AG10803 (cell line): ENCODE data around the gene SLC1A2.

Experiments used
- DNase-seq: peaks from one replicate; pipeline ENCODE4 v3.0.0; 2010; ENCODE audit warnings: low read depth
- H3K4me3 ChIP-seq: 2 replicates; pipeline ENCODE4 v1.5.1; 2011; ENCODE audit warnings: mild to moderate bottlenecking, low read length, control low read depth
- TF ChIP-seq, protein P1 (sequence below): conservative IDR thresholded peaks from 2 replicates; pipeline ENCODE4 v1.5.1; 2011; ENCODE audit warnings: mild to moderate bottlenecking, low read length, control low read depth, inconsistent platforms

SLC1A2 gene

DNA sequence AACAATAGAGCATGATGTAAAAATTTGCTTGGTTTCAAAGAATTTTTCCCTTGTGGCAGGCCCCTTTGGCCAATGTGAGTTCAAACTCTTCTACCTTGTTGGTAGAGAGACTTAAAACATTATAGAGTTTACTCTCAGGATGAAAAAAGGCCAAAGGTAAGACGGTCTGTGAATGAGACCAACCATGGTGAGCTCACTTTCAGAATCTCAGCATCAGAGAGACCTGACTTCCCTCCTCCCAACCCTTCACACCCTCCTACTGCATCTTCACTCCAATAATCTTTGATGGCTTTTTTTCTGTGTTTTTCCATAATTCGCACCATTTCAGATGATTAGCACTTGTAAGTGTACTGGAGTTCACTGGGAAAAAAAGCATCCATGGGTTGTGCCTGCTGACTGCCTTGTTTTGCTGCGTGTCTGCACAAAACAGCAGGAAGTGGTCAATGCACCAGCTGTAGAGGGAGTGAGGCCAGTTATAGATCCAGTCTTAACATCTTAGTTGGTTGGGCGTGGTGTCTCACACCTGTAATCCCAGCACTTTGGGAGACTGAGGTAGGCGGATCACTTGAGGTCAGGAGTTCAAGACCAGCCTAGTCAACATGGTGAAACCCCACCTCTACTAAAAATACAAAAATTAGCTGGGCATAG is 64.1 kb downstream of the SLC1A2 start:
- no peak overlapping the region for H3K4me3 ChIP-seq
- TF ChIP-seq, protein P1, sequence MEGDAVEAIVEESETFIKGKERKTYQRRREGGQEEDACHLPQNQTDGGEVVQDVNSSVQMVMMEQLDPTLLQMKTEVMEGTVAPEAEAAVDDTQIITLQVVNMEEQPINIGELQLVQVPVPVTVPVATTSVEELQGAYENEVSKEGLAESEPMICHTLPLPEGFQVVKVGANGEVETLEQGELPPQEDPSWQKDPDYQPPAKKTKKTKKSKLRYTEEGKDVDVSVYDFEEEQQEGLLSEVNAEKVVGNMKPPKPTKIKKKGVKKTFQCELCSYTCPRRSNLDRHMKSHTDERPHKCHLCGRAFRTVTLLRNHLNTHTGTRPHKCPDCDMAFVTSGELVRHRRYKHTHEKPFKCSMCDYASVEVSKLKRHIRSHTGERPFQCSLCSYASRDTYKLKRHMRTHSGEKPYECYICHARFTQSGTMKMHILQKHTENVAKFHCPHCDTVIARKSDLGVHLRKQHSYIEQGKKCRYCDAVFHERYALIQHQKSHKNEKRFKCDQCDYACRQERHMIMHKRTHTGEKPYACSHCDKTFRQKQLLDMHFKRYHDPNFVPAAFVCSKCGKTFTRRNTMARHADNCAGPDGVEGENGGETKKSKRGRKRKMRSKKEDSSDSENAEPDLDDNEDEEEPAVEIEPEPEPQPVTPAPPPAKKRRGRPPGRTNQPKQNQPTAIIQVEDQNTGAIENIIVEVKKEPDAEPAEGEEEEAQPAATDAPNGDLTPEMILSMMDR: no peak
- no peak for DNase-seq

DNA sequence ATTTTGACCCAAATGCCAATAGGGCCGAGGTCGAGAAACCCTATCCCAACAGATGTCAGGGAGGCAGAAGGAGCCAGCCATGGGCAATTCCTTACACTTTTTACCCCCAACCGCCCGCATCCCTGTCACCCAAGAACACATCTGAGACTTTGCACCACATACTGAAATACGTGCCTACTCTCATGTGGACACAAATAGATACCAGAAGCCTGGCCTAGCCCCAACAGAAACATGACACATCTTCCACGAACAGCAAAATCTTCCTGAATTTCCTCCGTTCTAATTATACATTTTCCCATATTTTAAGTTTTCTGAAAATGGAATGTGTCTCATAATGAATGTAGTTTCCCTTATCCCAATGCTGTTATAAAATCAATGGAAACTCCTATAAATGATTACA is 64.7 kb downstream of the SLC1A2 start:
- TF ChIP-seq, protein P1: no peak
- peak; percentile 83 for DNase-seq
- no peak overlapping the region for H3K4me3 ChIP-seq

DNA sequence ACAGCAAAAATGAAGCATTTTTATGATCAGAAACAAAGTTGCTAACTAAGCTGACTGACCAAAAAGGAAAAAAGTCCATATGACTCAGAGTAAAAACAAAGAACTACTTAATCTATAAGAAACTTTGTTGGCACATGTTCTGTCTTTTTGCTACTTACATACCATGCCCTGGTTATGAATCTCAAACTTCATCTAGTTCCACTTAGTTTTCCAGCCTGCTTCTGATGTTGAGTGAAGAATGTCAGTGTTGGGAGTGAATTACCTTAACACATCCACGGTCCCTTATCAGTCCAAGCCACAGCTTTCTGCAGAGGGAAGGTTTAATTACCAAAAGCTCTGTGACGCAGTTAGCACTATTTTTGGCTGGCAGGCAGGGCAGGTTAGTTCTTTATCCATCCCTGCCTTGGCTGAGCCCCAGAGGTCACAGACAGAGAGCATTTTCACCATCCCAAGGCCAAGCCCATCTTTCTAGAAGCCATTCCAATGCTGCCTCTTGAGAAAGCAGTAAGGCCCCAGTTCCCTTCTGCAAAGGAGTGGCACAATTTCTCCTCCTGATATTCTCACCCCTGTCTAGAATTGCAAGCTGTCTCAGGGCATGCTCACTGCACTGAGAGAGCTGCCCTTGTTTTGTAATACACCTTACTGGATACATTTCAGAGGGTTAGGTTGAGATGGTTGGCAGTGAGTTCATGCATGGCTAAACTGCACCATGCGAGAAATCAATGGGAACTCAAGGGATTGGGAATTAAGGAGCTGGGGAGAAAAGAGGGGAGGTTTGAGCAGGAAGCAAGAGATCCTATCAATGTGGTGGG is 67.1 kb downstream of the SLC1A2 start:
- H3K4me3 ChIP-seq: no peak overlapping the region
- TF ChIP-seq, protein P1: no peak
- DNase-seq: peak; percentile 51

DNA sequence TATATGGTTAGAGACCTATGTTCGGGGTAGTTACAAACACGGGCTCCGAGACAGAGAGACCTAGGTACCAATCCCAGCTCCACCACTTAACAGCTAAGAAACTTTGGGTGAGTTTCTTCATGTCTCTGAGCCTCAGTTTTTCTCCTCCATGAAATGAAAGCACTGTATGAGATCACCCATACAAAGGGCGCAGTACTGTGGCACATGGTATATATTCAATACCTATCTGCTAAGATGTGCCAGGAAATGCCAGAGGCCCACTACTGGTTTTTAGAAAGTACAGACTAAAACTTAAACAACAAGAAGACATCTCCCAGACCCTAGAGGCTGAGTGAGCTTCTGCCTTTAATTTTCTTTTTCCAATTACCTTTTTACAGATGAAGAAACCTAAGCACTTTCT is 69.5 kb downstream of the SLC1A2 start:
- no peak for DNase-seq
- TF ChIP-seq, protein P1: no peak
- H3K4me3 ChIP-seq: no peak overlapping the region

DNA sequence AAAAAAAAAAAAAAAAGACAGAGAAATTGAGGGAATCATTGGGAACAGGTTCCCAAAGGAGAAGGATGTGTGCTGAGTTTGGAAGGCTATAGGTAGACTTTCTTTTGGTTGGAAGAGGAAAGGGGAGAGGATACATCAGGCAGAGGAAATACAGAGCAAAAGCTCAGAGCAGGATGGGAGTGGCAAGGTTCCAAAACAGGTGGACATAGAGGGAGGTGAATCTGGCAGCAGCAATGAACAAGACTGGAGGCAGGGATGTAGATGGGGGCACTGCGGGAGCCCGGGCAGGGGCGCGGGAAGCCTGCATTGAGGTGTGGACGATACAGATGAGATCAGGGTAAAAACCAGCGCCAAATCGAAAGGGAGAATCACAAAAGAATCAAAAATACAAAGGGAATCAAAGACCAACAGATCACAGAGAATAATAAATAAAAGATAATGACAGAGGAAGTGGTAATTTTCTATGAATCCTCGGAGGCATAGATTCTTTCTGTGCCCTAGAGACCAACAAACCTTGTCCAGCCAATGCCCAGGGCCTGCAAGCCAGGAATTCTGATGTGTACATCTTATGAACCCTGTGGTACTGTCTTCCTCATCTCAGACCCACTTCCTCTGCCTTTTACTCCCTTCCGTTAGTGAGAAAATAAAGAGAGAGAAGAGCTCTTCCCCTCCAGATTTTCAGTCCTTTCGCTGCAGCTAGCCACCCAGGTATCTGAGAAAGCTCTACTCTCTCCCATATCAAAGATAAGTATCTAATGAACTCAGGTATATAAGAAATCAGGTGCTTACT is 70.3 kb downstream of the SLC1A2 start:
- no peak overlapping the region for H3K4me3 ChIP-seq
- TF ChIP-seq, protein P1: no peak
- no peak for DNase-seq

DNA sequence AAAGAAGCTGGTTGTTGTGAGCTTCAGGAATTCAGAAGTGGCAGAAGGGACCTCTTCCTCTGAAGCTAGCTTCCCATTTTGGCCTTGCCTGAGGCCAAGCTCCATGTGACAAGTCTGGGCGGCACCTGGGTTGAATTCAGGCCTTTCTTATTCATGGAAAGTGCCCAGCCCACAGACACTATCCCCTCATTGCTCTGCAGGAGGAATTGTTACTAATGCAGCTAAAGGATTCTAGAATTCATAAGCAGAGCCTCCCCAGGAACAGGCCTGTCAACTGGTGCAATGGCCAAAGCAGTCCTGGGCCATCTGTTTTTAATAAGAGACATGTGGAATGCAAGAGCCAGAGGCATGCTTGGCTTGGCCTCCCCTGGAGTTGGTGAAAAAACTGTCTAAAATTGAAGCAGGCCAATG is 71.4 kb downstream of the SLC1A2 start:
- no peak overlapping the region for H3K4me3 ChIP-seq
- peak; percentile 90 for DNase-seq
- TF ChIP-seq, protein P1: no peak
